Activated CD4-positive, alpha-beta T cell treated with anti-CD3 and anti-CD28 coated beads, Interleukin-2, amount 50 U/mL, for 48 hours (primary cell): ENCODE data around the gene CHID1.

Experiments
- DNase-seq, 2 experiments: peaks; one replicate each; pipeline ENCODE4 v3.0.0-alpha.2; 2020

The CHID1 gene

GRCh38 chr11:910589-911030, at the start of gene CHID1:
TSS of gene CHID1 (minus strand) at chr11:910810. CDS start at chr11:904816, 5,994 bp downstream.
- DNase-seq: peak; percentile 88 to 90

GRCh38 chr11:959608-960007, 49.0 kb upstream of the CHID1 start:
- no peak for DNase-seq

- DNase-seq: no peak
Observed at GRCh38 chr11:959027-959426, 48.4 kb upstream of the CHID1 start.

GRCh38 chr11:958101-958500, 47.5 kb upstream of the CHID1 start:
- DNase-seq: no peak

GRCh38 chr11:957212-957920, 46.8 kb upstream of the CHID1 start:
- no peak for DNase-seq

- no peak for DNase-seq
Observed at GRCh38 chr11:955154-956063, 44.8 kb upstream of the CHID1 start.

GRCh38 chr11:954392-955153, 44.0 kb upstream of the CHID1 start:
- no peak for DNase-seq

GRCh38 chr11:953512-953911, 42.9 kb upstream of the CHID1 start:
- DNase-seq: no peak

GRCh38 chr11:952406-953385, 42.1 kb upstream of the CHID1 start:
- DNase-seq: no peak

- DNase-seq: no peak
Observed at GRCh38 chr11:951507-951906, 40.9 kb upstream of the CHID1 start.

- no peak for DNase-seq
Observed at GRCh38 chr11:947744-948143, 37.1 kb upstream of the CHID1 start.

GRCh38 chr11:945986-946385, 35.4 kb upstream of the CHID1 start:
- no peak for DNase-seq

- no peak for DNase-seq
Observed at GRCh38 chr11:944711-945470, 34.3 kb upstream of the CHID1 start.

- no peak for DNase-seq
Observed at GRCh38 chr11:942823-943222, 32.2 kb upstream of the CHID1 start.

GRCh38 chr11:940496-941135, 30.0 kb upstream of the CHID1 start:
- DNase-seq: no peak

GRCh38 chr11:937841-938261, 27.2 kb upstream of the CHID1 start:
- DNase-seq: no peak

GRCh38 chr11:936199-936598, 25.6 kb upstream of the CHID1 start:
- no peak for DNase-seq

- DNase-seq: no peak
Observed at GRCh38 chr11:934527-934926, 23.9 kb upstream of the CHID1 start.

GRCh38 chr11:933936-934335, 23.3 kb upstream of the CHID1 start:
- no peak for DNase-seq

- no peak for DNase-seq
Observed at GRCh38 chr11:933142-933851, 22.7 kb upstream of the CHID1 start.
